WI38 (cell line): Measurements from ENCODE around the gene ISM2.

Experiments used
- H3K4me3 ChIP-seq: 2 replicates; pipeline ENCODE4 v1.5.1; 2011; ENCODE audit warnings: low read depth, mild to moderate bottlenecking, control low read depth, low read length
- CTCF ChIP-seq: IDR thresholded peaks from 2 replicates; pipeline ENCODE4 v1.5.1; 2012; ENCODE audit warnings: low read depth, mild to moderate bottlenecking, control low read depth, low read length

Gene ISM2

GRCh38 chr14:77442196-77442595 is 56.4 kb downstream of the ISM2 start:
- H3K4me3 ChIP-seq: no peak overlapping the region
- TF ChIP-seq CTCF: no peak

- H3K4me3 ChIP-seq: no peak overlapping the region
- no peak for TF ChIP-seq CTCF
These were observed 58.8 kb downstream of the ISM2 start for GRCh38 chr14:77439861-77440260.

- no peak for TF ChIP-seq CTCF
- H3K4me3 ChIP-seq: no peak overlapping the region
These were observed 60.0 kb downstream of the ISM2 start for GRCh38 chr14:77438596-77438995.

GRCh38 chr14:77436042-77436441 is 62.6 kb downstream of the ISM2 start:
- no peak for TF ChIP-seq CTCF
- no peak overlapping the region for H3K4me3 ChIP-seq

- TF ChIP-seq CTCF: no peak
- no peak overlapping the region for H3K4me3 ChIP-seq
These were observed 72.2 kb downstream of the ISM2 start for GRCh38 chr14:77426396-77426795.

GRCh38 chr14:77424862-77425261 is 73.8 kb downstream of the ISM2 start:
- no peak overlapping the region for H3K4me3 ChIP-seq
- TF ChIP-seq CTCF: no peak
